Panc1 (cell line): ENCODE results near the gene INPP4A. TPM values are rescaled to one million over a fixed set of nuclear protein-coding genes. Genes with fewer than 3 reads are reported as not detected.

Experiments
- ATAC-seq: fragments of 200-7000 bp; cut with Tn5 transposase; 2 replicates; pipeline ENCODE4 v1.9.1; 2020; ENCODE audit warnings: mild to moderate bottlenecking, moderate library complexity
- BruUV-seq: library from RNA; stranded (reverse); fragments of 400-500 nt; replicated peaks from 2 replicates; lab custom pipeline; 2021; lab: Mats Ljungman, UMichigan
- CTCF ChIA-PET: fragments of 300-600 bp; sonication (Branson Sonifier 250); formaldehyde crosslinking; loops from one replicate; lab custom pipeline; 2022; ENCODE audit warnings: antibody characterized with exemption; lab: Charles Lee
- POLR2A ChIA-PET: fragments of 300-600 bp; sonication (Branson Sonifier 250); formaldehyde crosslinking; loops from one replicate; lab custom pipeline; 2022; ENCODE audit warnings: antibody characterized with exemption; lab: Charles Lee
- DNase-seq: peaks from one replicate; pipeline ENCODE4 v3.0.0-alpha.2; 2010; ENCODE audit warnings: low read depth, low spot score
- H3K27ac ChIP-seq: 2 replicates; pipeline ENCODE4 v1.5.1; 2011; ENCODE audit warnings: mild to moderate bottlenecking, low read length, inconsistent platforms
- H3K27me3 ChIP-seq: fragments of 200-500 bp; sonication (Bioruptor generic); 2 replicates; pipeline ENCODE4 v1.6.0; 2014; ENCODE audit warnings: low read length, inconsistent platforms; ENCODE audit not compliant: control insufficient read depth, insufficient read depth
- H3K36me3 ChIP-seq: fragments of 200-500 bp; sonication (Bioruptor generic); 2 replicates; pipeline ENCODE4 v1.5.1; 2014; ENCODE audit warnings: inconsistent platforms, mild to moderate bottlenecking, low read length, moderate library complexity; ENCODE audit not compliant: control insufficient read depth, insufficient read depth
- H3K4me1 ChIP-seq: 2 replicates; pipeline ENCODE4 v1.5.1; 2011; ENCODE audit warnings: inconsistent platforms, mild to moderate bottlenecking, low read length, moderate library complexity; ENCODE audit not compliant: control insufficient read depth, insufficient read depth
- H3K4me3 ChIP-seq, 2 experiments: 2 replicates each; pipeline ENCODE4 v1.5.1; 2011 to 2012; ENCODE audit warnings: low read depth in 2 of 2, low read length in 2 of 2, mild to moderate bottlenecking in 2 of 2, inconsistent platforms in 1 of 2, moderate library complexity in 1 of 2
- H3K9me3 ChIP-seq: fragments of 200-500 bp; sonication (Bioruptor generic); 2 replicates; pipeline ENCODE4 v1.5.1; 2014; ENCODE audit warnings: low read depth, mild to moderate bottlenecking, inconsistent platforms, low read length, moderate library complexity; ENCODE audit not compliant: control insufficient read depth, insufficient read depth
- CTCF ChIP-seq: fragments of 450-650 bp; IDR thresholded peaks from 2 replicates; pipeline ENCODE4 v1.5.1; 2017; ENCODE audit warnings: mild to moderate bottlenecking
- POLR2AphosphoS5 ChIP-seq: IDR thresholded peaks from 2 replicates; pipeline ENCODE4 v1.6.1; 2012; ENCODE audit warnings: mild to moderate bottlenecking, low read depth, low read length, moderate library complexity
- REST ChIP-seq, 2 experiments: IDR thresholded peaks; 2 replicates each; pipeline ENCODE4 v1.6.1; 2011 to 2012; ENCODE audit warnings: low read depth in 2 of 2, control low read depth in 1 of 2, low read length in 1 of 2, mild to moderate bottlenecking in 1 of 2, moderate library complexity in 1 of 2; ENCODE audit not compliant: insufficient read depth in 1 of 2
- SIN3A ChIP-seq: IDR thresholded peaks from 2 replicates; pipeline ENCODE4 v1.6.1; 2012; ENCODE audit warnings: low read depth, mild to moderate bottlenecking, low read length, moderate library complexity, borderline replicate concordance; ENCODE audit not compliant: insufficient read depth
- TCF7L2 ChIP-seq: IDR thresholded peaks from 2 replicates; pipeline ENCODE4 v1.6.1; 2011; ENCODE audit warnings: mild to moderate bottlenecking, low read depth, low read length, inconsistent platforms
- in situ Hi-C: cut with HindIII; loops from 2 replicates; pipeline ENCODE4 v1.10.0; 2016; ENCODE audit warnings: low sequenced_read_pairs, low pct_unique_long_range_greater_than_20kb
- intact Hi-C: fragments of 100-400 bp; cut with micrococcal nuclease; formaldehyde crosslinking; loops from one replicate; pipeline ENCODE4 v1.10.0; 2022; ENCODE audit not compliant: unreplicated experiment
- total RNA-seq: library from RNA; stranded (reverse); gene quantifications from one replicate; pipeline ENCODE4 v1.2.1, GENCODE V29; 2021; ENCODE audit not compliant: unreplicated experiment

INPP4A gene
- total RNA-seq, 1 experiment from 2014 or later, result 22.9 TPM

- no peaks in the 10 kb centered on the region for H3K9me3 ChIP-seq
- ChIA-PET POLR2A (no interaction called here), CTCF (no interaction called here)
- TF ChIP-seq TCF7L2 (no peak), REST (IDR thresholded peaks at IDR 0.05; ENCODE audit: insufficient read depth in 1 of 2, low read depth in 2 of 2, low read length in 1 of 2) (no peak), POLR2AphosphoS5 (no peak), SIN3A (no peak), CTCF (no peak)
- H3K4me1 ChIP-seq, result peaks cover 22% of the 10 kb centered on the region
- BruUV-seq, result TSS peak; percentile 64
- intact Hi-C loops (no loop called here), in situ Hi-C loops (no loop called here)
- peak overlapping the region; percentile 98 for H3K4me3 ChIP-seq
- DNase-seq (no peak), ATAC-seq (no peak; the same call in 1 of the 2 replicates)
- peaks cover 23% of the 10 kb centered on the region for H3K36me3 ChIP-seq
- no peaks in the 10 kb centered on the region for H3K27me3 ChIP-seq
- H3K27ac ChIP-seq, result peak overlapping the region; percentile 96
Measured at GRCh38 chr2:98608962-98609604, 164.4 kb downstream of the INPP4A start.

GRCh38 chr2:98614024-98614739, 169.5 kb downstream of the INPP4A start:
- no peak overlapping the region for H3K27ac ChIP-seq
- DNase-seq, result no peak
- TF ChIP-seq REST (IDR thresholded peaks at IDR 0.05; ENCODE audit: insufficient read depth in 1 of 2, low read depth in 2 of 2, low read length in 1 of 2), result no peak
- no peak for TF ChIP-seq SIN3A
- TF ChIP-seq TCF7L2, result no peak
- no peak for TF ChIP-seq CTCF
- TF ChIP-seq POLR2AphosphoS5, result no peak
- BruUV-seq, result no TSS peak
- peaks cover 27% of the 10 kb centered on the region for H3K36me3 ChIP-seq
- ATAC-seq, result no peak
- in situ Hi-C loops, result no loop called here
- ChIA-PET CTCF (interaction anchor here (0.7 kb wide), 1 partner anchor 15 kb away, joined by 4 read pairs; no protein-coding TSS in a partner anchor), POLR2A (no interaction called here)
- H3K4me3 ChIP-seq, result no peak overlapping the region
- intact Hi-C loops, result no loop called here
- H3K4me1 ChIP-seq, result peaks cover 13% of the 10 kb centered on the region
- H3K9me3 ChIP-seq, result no peaks in the 10 kb centered on the region
- no peaks in the 10 kb centered on the region for H3K27me3 ChIP-seq
